ENCODE data around the gene ADSS1.

Gene ADSS1

GRCh38 chr14:104687601-104688504 is 36.2 kb upstream of the ADSS1 start:
- DNase-seq (ENCODE audit: low spot score), result no peak
- TF ChIP-seq, protein P1, sequence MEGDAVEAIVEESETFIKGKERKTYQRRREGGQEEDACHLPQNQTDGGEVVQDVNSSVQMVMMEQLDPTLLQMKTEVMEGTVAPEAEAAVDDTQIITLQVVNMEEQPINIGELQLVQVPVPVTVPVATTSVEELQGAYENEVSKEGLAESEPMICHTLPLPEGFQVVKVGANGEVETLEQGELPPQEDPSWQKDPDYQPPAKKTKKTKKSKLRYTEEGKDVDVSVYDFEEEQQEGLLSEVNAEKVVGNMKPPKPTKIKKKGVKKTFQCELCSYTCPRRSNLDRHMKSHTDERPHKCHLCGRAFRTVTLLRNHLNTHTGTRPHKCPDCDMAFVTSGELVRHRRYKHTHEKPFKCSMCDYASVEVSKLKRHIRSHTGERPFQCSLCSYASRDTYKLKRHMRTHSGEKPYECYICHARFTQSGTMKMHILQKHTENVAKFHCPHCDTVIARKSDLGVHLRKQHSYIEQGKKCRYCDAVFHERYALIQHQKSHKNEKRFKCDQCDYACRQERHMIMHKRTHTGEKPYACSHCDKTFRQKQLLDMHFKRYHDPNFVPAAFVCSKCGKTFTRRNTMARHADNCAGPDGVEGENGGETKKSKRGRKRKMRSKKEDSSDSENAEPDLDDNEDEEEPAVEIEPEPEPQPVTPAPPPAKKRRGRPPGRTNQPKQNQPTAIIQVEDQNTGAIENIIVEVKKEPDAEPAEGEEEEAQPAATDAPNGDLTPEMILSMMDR (IDR thresholded peaks at IDR 0.05; ENCODE audit: extremely low read depth, insufficient read depth, missing control alignments), result no peak
- in situ Hi-C loops (cut with MboI; ENCODE audit: low pct_unique_long_range_greater_than_20kb, low sequenced_read_pairs, unreplicated experiment), result no loop called here

GRCh38 chr14:104688505-104689108 is 35.4 kb upstream of the ADSS1 start:
- in situ Hi-C loops (cut with MboI; ENCODE audit: low pct_unique_long_range_greater_than_20kb, low sequenced_read_pairs, unreplicated experiment), result no loop called here
- TF ChIP-seq, protein P1 (IDR thresholded peaks at IDR 0.05; ENCODE audit: extremely low read depth, insufficient read depth, missing control alignments), result no peak
- no peak for DNase-seq (ENCODE audit: low spot score)

- DNase-seq (ENCODE audit: low spot score), result peak; percentile 96
- in situ Hi-C loops (cut with MboI; ENCODE audit: low pct_unique_long_range_greater_than_20kb, low sequenced_read_pairs, unreplicated experiment), result no loop called here
Observed at GRCh38 chr14:104689109-104689880, 34.7 kb upstream of the ADSS1 start, which contains the start of gene INF2. Gene INF2, plus strand, starts transcription at chr14:104689618. Its CDS starts 11,748 bp downstream, at chr14:104701366.

DNA sequence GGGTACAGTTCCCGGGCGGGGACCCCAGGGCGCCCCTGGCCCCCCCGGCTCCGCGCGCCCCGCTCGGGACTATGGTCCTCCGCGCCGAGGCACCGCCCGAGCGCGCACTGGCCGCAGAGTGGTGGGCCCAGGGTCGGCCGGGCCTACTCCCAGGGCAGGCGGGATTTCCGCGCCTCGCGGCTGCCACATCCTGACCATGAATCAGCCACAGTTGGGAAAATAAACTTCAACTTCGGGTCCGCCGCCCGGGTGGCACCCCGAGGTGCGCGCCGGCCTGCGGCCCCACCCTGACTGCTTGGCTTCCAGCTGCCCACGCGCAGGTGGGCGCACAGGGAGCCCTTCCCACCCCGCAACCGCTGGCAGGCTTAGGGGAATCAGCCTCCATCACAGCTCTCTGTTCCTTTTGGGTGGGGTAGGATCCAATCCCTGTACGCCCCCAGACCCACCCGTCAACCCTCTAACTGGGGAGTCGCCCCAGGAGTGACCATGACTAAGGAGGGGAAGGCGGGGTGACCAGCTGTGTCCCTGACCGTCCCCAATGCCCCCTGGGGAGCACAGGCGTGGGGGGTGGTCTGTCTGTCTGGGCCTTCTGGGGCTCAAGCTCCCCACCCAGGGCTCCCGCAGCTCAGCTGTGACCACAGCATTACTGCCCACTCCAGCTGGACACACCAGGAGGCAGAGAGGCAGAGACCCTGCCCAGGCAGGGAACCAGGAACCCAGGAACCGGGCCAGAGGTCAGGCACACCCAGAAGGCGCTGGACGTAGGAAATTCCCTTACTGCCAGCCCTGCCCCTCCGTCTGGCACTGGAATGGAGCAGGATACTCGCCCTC is 33.9 kb upstream of the ADSS1 start:
- DNase-seq (ENCODE audit: low spot score), result no peak
- TF ChIP-seq, protein P1 (IDR thresholded peaks at IDR 0.05; ENCODE audit: extremely low read depth, insufficient read depth, missing control alignments), result no peak
- in situ Hi-C loops (cut with MboI; ENCODE audit: low pct_unique_long_range_greater_than_20kb, low sequenced_read_pairs, unreplicated experiment), result no loop called here

More at GRCh38 chr14:104689109-104689880, 34.7 kb upstream of the ADSS1 start, which contains the start of gene INF2:
- TF ChIP-seq, protein P1 (IDR thresholded peaks at IDR 0.05; ENCODE audit: extremely low read depth, insufficient read depth, missing control alignments), result peak; percentile 14

- TF ChIP-seq, protein P1 (IDR thresholded peaks at IDR 0.05; ENCODE audit: extremely low read depth, insufficient read depth, missing control alignments), result no peak
- in situ Hi-C loops (cut with MboI; ENCODE audit: low pct_unique_long_range_greater_than_20kb, low sequenced_read_pairs, unreplicated experiment), result no loop called here
- DNase-seq (ENCODE audit: low spot score), result no peak
Observed at GRCh38 chr14:104690861-104691455, 33.1 kb upstream of the ADSS1 start.

Measured in GM13977 (cell line).